ENCODE data around the gene KCTD15.
A peak's percentile ranks its signal among the peaks of the same experiment; 100 is the strongest.

KCTD15 gene

GRCh38 chr19:33862981-33863380 is 66.3 kb downstream of the KCTD15 start:
- no peak for DNase-seq

DNA sequence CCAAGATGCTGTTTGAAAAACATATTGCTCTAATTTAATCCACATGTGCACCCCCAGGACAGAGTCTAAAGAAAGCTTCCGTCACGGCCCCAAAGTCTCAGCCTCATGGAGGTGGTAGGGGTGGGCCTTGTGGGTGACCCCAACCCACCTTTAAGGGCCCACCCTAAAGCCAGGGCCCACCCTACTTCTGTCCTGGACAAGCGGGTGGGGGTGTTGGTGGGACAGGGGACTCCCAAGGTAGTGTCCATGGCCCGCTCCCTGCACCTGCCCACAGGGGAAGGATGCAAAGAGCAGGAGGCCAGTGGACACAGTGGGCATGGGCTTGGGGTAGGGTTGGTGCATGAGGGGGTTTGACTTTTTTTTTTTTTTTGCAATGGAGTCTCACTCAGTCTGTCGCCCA is 66.8 kb downstream of the KCTD15 start:
- no peak for DNase-seq

DNA sequence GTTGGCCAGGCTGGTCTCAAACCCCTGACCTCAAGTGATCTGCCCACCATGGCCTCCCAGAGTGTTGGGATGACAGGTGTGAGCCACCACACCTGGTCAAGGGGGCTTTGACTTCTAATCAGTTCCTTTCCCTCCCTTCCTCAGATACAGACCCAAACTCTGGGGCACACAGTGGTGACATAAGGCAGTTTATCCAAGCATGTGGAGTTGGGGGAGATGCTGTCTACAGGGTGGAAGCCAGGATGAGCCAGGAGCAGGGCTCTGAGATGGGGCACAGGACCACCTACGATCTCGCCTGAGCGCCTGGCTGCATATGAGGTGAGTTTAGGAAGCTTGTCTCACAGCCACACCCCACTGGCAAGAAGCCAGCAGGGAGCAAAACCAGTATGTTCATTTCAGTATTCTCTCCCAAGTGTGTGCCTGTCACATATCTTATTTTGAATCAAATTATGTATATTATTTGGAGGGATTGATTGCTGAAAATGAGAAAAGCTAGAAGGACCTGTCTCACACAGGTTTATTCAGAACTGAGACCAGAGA is 67.7 kb downstream of the KCTD15 start:
- DNase-seq = peak; percentile 33

GRCh38 chr19:33865306-33865705 is 68.6 kb downstream of the KCTD15 start:
- DNase-seq = peak; percentile 18

Measured in islet precursor cell (in vitro differentiated cells).